Stimulated activated naive B cell treated with anti-CD40 and anti-IgM and Interleukin-4, amounts not matched to agents 10 μg/mL and 1 μg/mL and 100 μg/mL, for 72 hours (primary cell): Measurements from ENCODE around the gene TMEM132A.
A peak's percentile ranks its signal among the peaks of the same experiment; 100 is the strongest.

Experiments
- ATAC-seq, 2 donors: fragments of 150-1000 bp; cut with Tn5 transposase; replicated peaks; 2 replicates each; pipeline ENCODE4 v1.10.0; 2021; ENCODE audit warnings: moderate library complexity in 1 of 2
- DNase-seq: peaks from one replicate; pipeline ENCODE4 v3.0.0; 2021
- H3K27ac Mint-ChIP-seq: one replicate; pipeline ENCODE4 v1.8.0; 2022; ENCODE audit warnings: mild to moderate bottlenecking, mixed read lengths
- H3K27me3 Mint-ChIP-seq, 2 donors: one replicate each; pipeline ENCODE4 v1.8.0; 2022; ENCODE audit warnings: mixed read lengths in 2 of 2
- H3K36me3 Mint-ChIP-seq, 2 donors: one replicate each; pipeline ENCODE4 v1.8.0; 2022; ENCODE audit warnings: mixed read lengths in 2 of 2, mild to moderate bottlenecking in 1 of 2
- H3K4me1 Mint-ChIP-seq, 2 donors: one replicate each; pipeline ENCODE4 v1.8.0; 2022; ENCODE audit warnings: mixed read lengths in 2 of 2, mild to moderate bottlenecking in 1 of 2
- H3K4me3 Mint-ChIP-seq, 2 donors: one replicate each; pipeline ENCODE4 v1.8.0; 2022; ENCODE audit warnings: mild to moderate bottlenecking in 2 of 2, mixed read lengths in 2 of 2, moderate library complexity in 1 of 2
- H3K9me3 Mint-ChIP-seq, 2 donors: one replicate each; pipeline ENCODE4 v1.8.0; 2022; ENCODE audit warnings: mixed read lengths in 2 of 2, mild to moderate bottlenecking in 1 of 2

TMEM132A gene

GRCh38 chr11:60932605-60933356 is 8.5 kb downstream of the TMEM132A start:
- ATAC-seq (peak; percentile 63 to 66), DNase-seq (no peak)
- Mint-ChIP-seq H3K36me3 (peaks cover 14 to 21% of the 10 kb centered on the region in 2 donors), H3K27me3 (no peaks in the 10 kb centered on the region), H3K4me1 (peaks cover 37 to 71% of the 10 kb centered on the region in 2 donors), H3K4me3 (no peak overlapping the region), H3K9me3 (no peaks in the 10 kb centered on the region), H3K27ac (peak overlapping the region; percentile 84)

- peak in 1 of 2 donors; percentile 3 for ATAC-seq
- Mint-ChIP-seq H3K27ac (peak overlapping the region; percentile 84), H3K9me3 (no peaks in the 10 kb centered on the region), H3K4me3 (peak overlapping the region; percentile 48 to 65), H3K4me1 (peaks cover 37 to 73% of the 10 kb centered on the region in 2 donors), H3K27me3 (no peaks in the 10 kb centered on the region), H3K36me3 (peaks cover 22 to 29% of the 10 kb centered on the region in 2 donors)
- no peak for DNase-seq
Measured at GRCh38 chr11:60933416-60934123, 9.3 kb downstream of the TMEM132A start.

GRCh38 chr11:60934124-60934789 is 10.0 kb downstream of the TMEM132A start:
- DNase-seq, result no peak
- Mint-ChIP-seq H3K4me1 (peaks cover 38 to 78% of the 10 kb centered on the region in 2 donors), H3K9me3 (no peaks in the 10 kb centered on the region), H3K27me3 (no peaks in the 10 kb centered on the region), H3K36me3 (peaks cover 25 to 36% of the 10 kb centered on the region in 2 donors), H3K4me3 (peak overlapping the region; percentile 48 to 65), H3K27ac (peak overlapping the region; percentile 95)
- ATAC-seq, result no peak

- Mint-ChIP-seq H3K27me3 (no peaks in the 10 kb centered on the region), H3K4me3 (peak overlapping the region; percentile 1 to 50), H3K27ac (peak overlapping the region; percentile 95), H3K9me3 (no peaks in the 10 kb centered on the region), H3K36me3 (peaks cover 26 to 41% of the 10 kb centered on the region in 2 donors), H3K4me1 (peaks cover 35 to 72% of the 10 kb centered on the region in 2 donors)
- DNase-seq (no peak), ATAC-seq (no peak)
Measured at GRCh38 chr11:60934790-60935605, 10.7 kb downstream of the TMEM132A start.

GRCh38 chr11:60935676-60936442 is 11.6 kb downstream of the TMEM132A start:
- peak overlapping the region in 1 of 2 donors; percentile 14 for H3K4me3 Mint-ChIP-seq
- H3K27me3 Mint-ChIP-seq, result no peaks in the 10 kb centered on the region
- peaks cover 33 to 47% of the 10 kb centered on the region in 2 donors for H3K36me3 Mint-ChIP-seq
- H3K9me3 Mint-ChIP-seq, result no peaks in the 10 kb centered on the region
- ATAC-seq (peak in 1 of 2 donors; percentile 4), DNase-seq (no peak)
- peak overlapping the region; percentile 95 for H3K27ac Mint-ChIP-seq
- peaks cover 31 to 66% of the 10 kb centered on the region in 2 donors for H3K4me1 Mint-ChIP-seq

- H3K27me3 Mint-ChIP-seq, result no peaks in the 10 kb centered on the region
- no peak for DNase-seq
- H3K9me3 Mint-ChIP-seq, result no peaks in the 10 kb centered on the region
- peak overlapping the region; percentile 95 for H3K27ac Mint-ChIP-seq
- H3K4me3 Mint-ChIP-seq, result no peak overlapping the region
- H3K36me3 Mint-ChIP-seq, result peaks cover 40 to 54% of the 10 kb centered on the region in 2 donors
- H3K4me1 Mint-ChIP-seq, result peaks cover 28 to 66% of the 10 kb centered on the region in 2 donors
- no peak for ATAC-seq
Measured at GRCh38 chr11:60936467-60937143, 12.3 kb downstream of the TMEM132A start.

GRCh38 chr11:60937144-60937527 is 12.9 kb downstream of the TMEM132A start:
- H3K27me3 Mint-ChIP-seq, result no peaks in the 10 kb centered on the region
- peak overlapping the region; percentile 42 for H3K27ac Mint-ChIP-seq
- DNase-seq (no peak), ATAC-seq (no peak)
- H3K4me1 Mint-ChIP-seq, result peaks cover 27 to 66% of the 10 kb centered on the region in 2 donors
- no peak overlapping the region for H3K4me3 Mint-ChIP-seq
- peaks cover 45 to 59% of the 10 kb centered on the region in 2 donors for H3K36me3 Mint-ChIP-seq
- no peaks in the 10 kb centered on the region for H3K9me3 Mint-ChIP-seq

GRCh38 chr11:60937811-60938210 is 13.6 kb downstream of the TMEM132A start:
- H3K36me3 Mint-ChIP-seq, result peaks cover 49 to 65% of the 10 kb centered on the region in 2 donors
- H3K27me3 Mint-ChIP-seq, result no peaks in the 10 kb centered on the region
- H3K4me1 Mint-ChIP-seq, result peaks cover 30 to 66% of the 10 kb centered on the region in 2 donors
- H3K9me3 Mint-ChIP-seq, result no peaks in the 10 kb centered on the region
- DNase-seq, result no peak
- ATAC-seq, result no peak
- H3K4me3 Mint-ChIP-seq, result no peak overlapping the region
- peak overlapping the region; percentile 63 for H3K27ac Mint-ChIP-seq

- no peaks in the 10 kb centered on the region for H3K9me3 Mint-ChIP-seq
- H3K27ac Mint-ChIP-seq, result peak overlapping the region; percentile 6
- DNase-seq (no peak), ATAC-seq (no peak)
- H3K36me3 Mint-ChIP-seq, result peaks cover 54 to 70% of the 10 kb centered on the region in 2 donors
- no peaks in the 10 kb centered on the region for H3K27me3 Mint-ChIP-seq
- no peak overlapping the region for H3K4me3 Mint-ChIP-seq
- peaks cover 35 to 66% of the 10 kb centered on the region in 2 donors for H3K4me1 Mint-ChIP-seq
Measured at GRCh38 chr11:60938500-60938899, 14.2 kb downstream of the TMEM132A start.

- H3K9me3 Mint-ChIP-seq, result no peaks in the 10 kb centered on the region
- ATAC-seq (no peak), DNase-seq (no peak)
- H3K4me1 Mint-ChIP-seq, result peaks cover 35 to 66% of the 10 kb centered on the region in 2 donors
- H3K36me3 Mint-ChIP-seq, result peaks cover 58 to 77% of the 10 kb centered on the region in 2 donors
- H3K4me3 Mint-ChIP-seq, result no peak overlapping the region
- no peaks in the 10 kb centered on the region for H3K27me3 Mint-ChIP-seq
- H3K27ac Mint-ChIP-seq, result peak overlapping the region; percentile 20
Measured at GRCh38 chr11:60939301-60939700, 15.0 kb downstream of the TMEM132A start.

- Mint-ChIP-seq H3K27ac (no peak overlapping the region), H3K4me3 (no peak overlapping the region), H3K27me3 (no peaks in the 10 kb centered on the region), H3K36me3 (peaks cover 63 to 78% of the 10 kb centered on the region in 2 donors), H3K4me1 (peaks cover 37 to 66% of the 10 kb centered on the region in 2 donors), H3K9me3 (no peaks in the 10 kb centered on the region)
- DNase-seq (no peak), ATAC-seq (no peak)
Measured at GRCh38 chr11:60939855-60940254, 15.6 kb downstream of the TMEM132A start.

GRCh38 chr11:60941371-60942119 is 17.3 kb downstream of the TMEM132A start:
- H3K36me3 Mint-ChIP-seq, result peaks cover 73 to 88% of the 10 kb centered on the region in 2 donors
- DNase-seq (no peak), ATAC-seq (no peak)
- H3K27ac Mint-ChIP-seq, result peak overlapping the region; percentile 20
- no peaks in the 10 kb centered on the region for H3K9me3 Mint-ChIP-seq
- no peak overlapping the region for H3K4me3 Mint-ChIP-seq
- H3K4me1 Mint-ChIP-seq, result peaks cover 48 to 72% of the 10 kb centered on the region in 2 donors
- no peaks in the 10 kb centered on the region for H3K27me3 Mint-ChIP-seq
